GM12878 (cell line): ENCODE results near the gene PROSER2.

ENCODE experiments used
- CHD2 ChIP-seq: IDR thresholded peaks from 2 replicates; pipeline ENCODE4 v1.6.1; 2011; ENCODE audit warnings: low read depth, low read length, improper control_type of control experiment, borderline replicate concordance
- HCFC1 ChIP-seq: fragments of 150-350 bp; IDR thresholded peaks from 2 replicates; pipeline ENCODE4 v1.6.1; 2014; ENCODE audit warnings: low read length
- KLF5 ChIP-seq: fragments of 450-650 bp; IDR thresholded peaks from 2 replicates; pipeline ENCODE4 v1.6.1; 2014; ENCODE audit warnings: mild to moderate bottlenecking; ENCODE audit not compliant: partially characterized antibody
- SRF ChIP-seq, 2 experiments: IDR thresholded peaks; 2 replicates each; pipeline ENCODE4 v1.6.1; 2011; ENCODE audit warnings: low read depth in 2 of 2, low read length in 2 of 2, mild to moderate bottlenecking in 1 of 2, moderate library complexity in 1 of 2
- TF ChIP-seq, protein P1 (sequence below): IDR thresholded peaks from 2 replicates; pipeline ENCODE4 v1.6.1; 2011; ENCODE audit warnings: low read depth, low read length, improper control_type of control experiment, borderline replicate concordance
- TF ChIP-seq, protein P2 (sequence below), 3 experiments: IDR thresholded peaks in 2 of 3; conservative IDR thresholded peaks in 1 of 3; 2 replicates each; pipeline ENCODE4 v1.5.1; 2011; ENCODE audit warnings: low read depth in 3 of 3, low read length in 3 of 3, mild to moderate bottlenecking in 3 of 3, control low read depth in 2 of 3, moderate library complexity in 2 of 3, inconsistent platforms in 1 of 3, mixed read lengths in 1 of 3; ENCODE audit not compliant: control insufficient read depth in 2 of 3, insufficient read depth in 1 of 3; ENCODE audit errors: extremely low read depth in 1 of 3
- TF ChIP-seq, protein P3 (sequence below): IDR thresholded peaks from 2 replicates; pipeline ENCODE4 v1.6.1; 2011; ENCODE audit warnings: low read depth, mild to moderate bottlenecking, low read length, moderate library complexity, borderline replicate concordance; ENCODE audit errors: extremely low read depth

GRCh38 chr10:11789956-11790355, 33.2 kb upstream of the PROSER2 start:
- TF ChIP-seq KLF5 = no peak
- no peak for TF ChIP-seq CHD2
- TF ChIP-seq, protein P1, sequence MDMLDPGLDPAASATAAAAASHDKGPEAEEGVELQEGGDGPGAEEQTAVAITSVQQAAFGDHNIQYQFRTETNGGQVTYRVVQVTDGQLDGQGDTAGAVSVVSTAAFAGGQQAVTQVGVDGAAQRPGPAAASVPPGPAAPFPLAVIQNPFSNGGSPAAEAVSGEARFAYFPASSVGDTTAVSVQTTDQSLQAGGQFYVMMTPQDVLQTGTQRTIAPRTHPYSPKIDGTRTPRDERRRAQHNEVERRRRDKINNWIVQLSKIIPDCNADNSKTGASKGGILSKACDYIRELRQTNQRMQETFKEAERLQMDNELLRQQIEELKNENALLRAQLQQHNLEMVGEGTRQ = no peak
- no peak for TF ChIP-seq SRF (IDR thresholded peaks at IDR 0.05; ENCODE audit: low read depth in 2 of 2, low read length in 2 of 2)
- TF ChIP-seq, protein P2, sequence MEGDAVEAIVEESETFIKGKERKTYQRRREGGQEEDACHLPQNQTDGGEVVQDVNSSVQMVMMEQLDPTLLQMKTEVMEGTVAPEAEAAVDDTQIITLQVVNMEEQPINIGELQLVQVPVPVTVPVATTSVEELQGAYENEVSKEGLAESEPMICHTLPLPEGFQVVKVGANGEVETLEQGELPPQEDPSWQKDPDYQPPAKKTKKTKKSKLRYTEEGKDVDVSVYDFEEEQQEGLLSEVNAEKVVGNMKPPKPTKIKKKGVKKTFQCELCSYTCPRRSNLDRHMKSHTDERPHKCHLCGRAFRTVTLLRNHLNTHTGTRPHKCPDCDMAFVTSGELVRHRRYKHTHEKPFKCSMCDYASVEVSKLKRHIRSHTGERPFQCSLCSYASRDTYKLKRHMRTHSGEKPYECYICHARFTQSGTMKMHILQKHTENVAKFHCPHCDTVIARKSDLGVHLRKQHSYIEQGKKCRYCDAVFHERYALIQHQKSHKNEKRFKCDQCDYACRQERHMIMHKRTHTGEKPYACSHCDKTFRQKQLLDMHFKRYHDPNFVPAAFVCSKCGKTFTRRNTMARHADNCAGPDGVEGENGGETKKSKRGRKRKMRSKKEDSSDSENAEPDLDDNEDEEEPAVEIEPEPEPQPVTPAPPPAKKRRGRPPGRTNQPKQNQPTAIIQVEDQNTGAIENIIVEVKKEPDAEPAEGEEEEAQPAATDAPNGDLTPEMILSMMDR (IDR thresholded peaks at IDR 0.05 in 2 of 3, conservative IDR thresholded peaks at IDR 0.05 in 1 of 3; ENCODE audit: control insufficient read depth in 2 of 3, extremely low read depth in 1 of 3, insufficient read depth in 1 of 3, low read depth in 3 of 3, low read length in 3 of 3) = no peak
- TF ChIP-seq, protein P3, sequence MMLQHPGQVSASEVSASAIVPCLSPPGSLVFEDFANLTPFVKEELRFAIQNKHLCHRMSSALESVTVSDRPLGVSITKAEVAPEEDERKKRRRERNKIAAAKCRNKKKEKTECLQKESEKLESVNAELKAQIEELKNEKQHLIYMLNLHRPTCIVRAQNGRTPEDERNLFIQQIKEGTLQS = no peak
- no peak for TF ChIP-seq HCFC1
